ENCODE data around the gene MARF1.
"Not testable (repeated sequence)": the region's sequence is repeated elsewhere in the genome, so short reads cannot be mapped to it uniquely, and the experiment has no call there.

MARF1 gene

DNA sequence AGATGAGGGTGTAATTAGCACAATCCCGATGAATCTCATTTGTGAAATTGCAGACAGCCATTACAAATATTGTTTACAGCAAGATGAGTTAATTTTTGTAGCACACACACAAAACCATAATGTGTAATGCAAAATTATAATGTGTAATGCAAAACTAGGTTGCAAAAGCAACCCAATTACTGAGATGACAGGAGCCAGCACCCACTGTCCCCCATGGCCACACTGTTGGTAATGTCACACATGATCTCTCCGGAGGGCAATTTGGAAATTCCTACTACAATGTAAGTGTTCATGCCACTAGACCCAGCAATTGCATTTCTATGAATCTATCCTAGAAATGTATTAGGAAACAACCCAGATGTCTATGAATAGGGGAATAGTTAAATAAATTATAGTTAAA lies 76.9 kb downstream of the MARF1 start:
- no peak for DNase-seq

GRCh38 chr16:15564604-15565339 lies 78.2 kb downstream of the MARF1 start:
- no peak for DNase-seq

GRCh38 chr16:15559176-15559575 lies 83.8 kb downstream of the MARF1 start:
- no peak for DNase-seq

DNA sequence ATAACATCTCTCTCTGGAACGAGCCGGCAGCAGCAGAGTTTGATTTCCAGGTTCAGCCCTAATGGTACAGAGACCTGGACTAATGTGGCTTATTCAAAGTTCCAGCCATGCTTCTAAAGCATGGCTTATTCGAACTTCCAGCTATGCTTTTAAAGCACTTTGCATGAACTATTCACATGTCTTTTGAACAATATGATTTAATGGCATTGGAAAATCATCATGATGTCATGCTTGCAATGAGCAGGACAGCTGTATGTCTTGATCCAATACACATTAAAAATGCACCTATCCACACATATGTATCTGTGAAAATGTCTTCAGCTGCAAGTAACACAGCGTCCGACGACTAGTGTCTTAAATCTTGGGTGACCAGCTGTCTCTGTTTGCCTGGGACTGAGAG lies 85.7 kb downstream of the MARF1 start:
- no peak for DNase-seq

DNA sequence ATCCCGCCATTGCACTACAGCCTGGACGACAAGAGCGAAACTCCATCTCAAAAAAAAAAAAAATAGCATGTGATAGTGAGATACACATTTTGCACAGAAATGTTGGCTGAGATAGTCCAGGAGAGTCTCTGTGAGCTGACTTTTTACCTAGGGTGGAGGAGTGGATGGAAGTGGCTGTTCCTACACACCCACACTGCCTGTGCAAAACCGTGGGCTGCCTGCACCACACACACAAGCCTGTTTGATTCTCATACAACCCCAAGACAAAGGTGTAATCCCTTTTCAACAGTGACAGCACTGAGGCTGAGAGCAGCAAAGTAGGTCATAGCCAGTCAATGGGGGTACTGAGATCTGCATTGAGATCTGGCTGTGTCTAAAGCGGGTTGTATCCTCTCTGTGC lies 86.8 kb downstream of the MARF1 start:
- DNase-seq, result no peak

- no peak for DNase-seq
Measured at GRCh38 chr16:15553313-15554088, 89.5 kb downstream of the MARF1 start.

GRCh38 chr16:15552507-15552906 lies 90.4 kb downstream of the MARF1 start:
- DNase-seq, result no peak

GRCh38 chr16:15548482-15548891 lies 94.5 kb downstream of the MARF1 start:
- DNase-seq, result no peak

DNA sequence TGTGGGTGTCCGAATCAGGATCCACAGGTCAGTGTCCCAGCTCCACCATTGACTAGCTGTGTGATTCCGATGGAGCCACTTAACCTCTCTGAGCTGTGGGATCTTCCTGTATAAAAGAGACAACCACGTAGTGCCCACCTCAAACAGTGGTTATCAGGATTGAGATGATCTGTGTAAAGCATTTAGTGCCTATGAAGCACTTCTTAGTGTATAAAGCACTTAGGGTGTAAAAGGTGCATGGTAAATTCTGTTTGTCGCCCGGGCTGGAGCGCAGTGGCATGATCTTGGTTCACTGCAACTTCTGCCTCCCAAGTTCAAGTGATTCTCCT lies 95.2 kb downstream of the MARF1 start:
- DNase-seq, result no peak

DNA sequence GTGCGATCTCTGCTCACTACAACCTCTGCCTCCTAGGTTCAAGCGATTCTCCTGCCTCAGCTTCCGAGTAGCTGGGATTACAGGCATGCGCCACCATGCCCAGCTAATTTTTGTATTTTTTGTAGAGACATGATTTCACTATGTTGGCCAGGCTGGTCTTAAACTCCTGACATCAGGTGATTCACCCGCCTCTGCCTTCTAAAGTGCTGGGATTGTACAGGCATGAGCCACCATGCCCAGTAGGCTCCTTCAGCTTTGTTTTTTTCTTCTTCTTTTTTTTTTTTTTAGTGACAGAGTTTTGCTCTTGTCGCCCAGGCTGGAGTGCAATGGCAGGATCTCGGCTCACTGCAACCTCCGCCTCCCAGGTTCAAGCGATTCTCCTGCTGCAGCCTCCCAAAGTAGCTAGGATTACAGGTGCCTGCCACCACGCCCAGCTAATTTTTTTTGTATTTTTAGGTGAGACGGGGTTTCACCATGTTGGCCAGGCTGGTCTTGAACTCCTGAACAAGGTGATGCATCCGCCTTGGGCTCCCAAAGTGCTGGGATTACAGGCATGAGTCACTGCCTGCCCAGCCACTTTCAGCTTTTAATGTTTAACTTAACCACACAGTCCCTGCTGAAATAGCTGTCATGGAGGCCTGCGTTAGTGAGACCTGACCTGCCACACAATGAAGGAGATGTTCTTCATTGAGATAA lies 95.7 kb downstream of the MARF1 start:
- not testable (repeated sequence) for DNase-seq

- no peak for DNase-seq
Measured at GRCh38 chr16:15545544-15545943, 97.4 kb downstream of the MARF1 start.

DNA sequence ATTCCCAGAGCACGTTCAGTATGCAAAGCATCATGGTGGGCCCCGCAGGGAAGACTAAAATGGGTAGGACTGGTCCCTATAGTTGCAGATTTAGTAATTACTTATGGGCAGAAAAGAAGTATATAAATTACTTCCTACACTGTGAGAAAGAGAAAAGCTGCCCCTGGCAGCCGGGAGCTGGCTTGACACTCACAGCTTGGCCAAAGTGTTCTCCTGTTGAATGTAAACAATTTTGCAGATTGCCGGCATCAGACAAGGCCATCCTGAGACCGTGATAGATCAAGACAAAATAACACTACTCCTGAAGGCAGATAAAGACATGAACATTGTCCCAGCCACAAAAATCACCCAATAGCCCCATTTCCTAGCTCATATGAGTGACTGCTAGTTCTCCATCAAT lies 98.5 kb downstream of the MARF1 start:
- DNase-seq, result no peak
